B cell (primary cell): Measurements from ENCODE around the gene HEBP1. TPM values are rescaled to one million over a fixed set of nuclear protein-coding genes. Genes with fewer than 3 reads are reported as not detected.

ENCODE experiments used
- ATAC-seq: fragments of 200-7000 bp; cut with Tn5 transposase; one replicate; pipeline ENCODE4 v1.10.0; 2021; ENCODE audit warnings: low read depth, mild to moderate bottlenecking, moderate number of reproducible peaks, moderate library complexity
- CTCF ChIA-PET: fragments of 350-600 bp; sonication (Branson Sonifier 250); formaldehyde crosslinking; loops from one replicate; lab custom pipeline; 2021; ENCODE audit warnings: antibody characterized with exemption, inconsistent platforms; lab: Charles Lee
- POLR2A ChIA-PET: fragments of 350-600 bp; sonication (Branson Sonifier 250); formaldehyde crosslinking; loops from one replicate; lab custom pipeline; 2021; ENCODE audit warnings: antibody characterized with exemption; lab: Charles Lee
- DNase-seq: peaks from one replicate; pipeline ENCODE4 v3.0.0; 2013
- H2AFZ ChIP-seq: 2 replicates; pipeline ENCODE4 v1.6.1; 2012; ENCODE audit warnings: mild to moderate bottlenecking, low read depth, low read length; ENCODE audit not compliant: insufficient read depth, poor library complexity, severe bottlenecking
- H3K27ac ChIP-seq, 2 donors: 1 replicate in 1 of 2; 2 replicates in 1 of 2; pipeline ENCODE4 v1.5.1; 2012 to 2013; ENCODE audit warnings: low read length in 2 of 2, mild to moderate bottlenecking in 2 of 2, moderate library complexity in 1 of 2
- H3K27me3 ChIP-seq, 4 experiments: fragments of 200-600 bp in 1 of 4; sonication (generic) in 1 of 4; replicated peaks in 1 of 4; 1 replicate in 2 of 4; 2 replicates in 2 of 4; pipeline versions ENCODE4 v1.6.1 to v1.7.0; 2013 to 2016; ENCODE audit warnings: low read length in 3 of 4, mild to moderate bottlenecking in 2 of 4, mixed read lengths in 1 of 4, moderate library complexity in 1 of 4; ENCODE audit not compliant: insufficient read depth in 4 of 4, control insufficient read depth in 3 of 4; ENCODE audit errors: control extremely low read depth in 1 of 4
- H3K36me3 ChIP-seq, 2 experiments: replicated peaks in 1 of 2; 1 replicate in 1 of 2; 2 replicates in 1 of 2; pipeline versions ENCODE4 v1.6.1 to v1.7.1; 2013; ENCODE audit warnings: low read length in 1 of 2; ENCODE audit not compliant: insufficient read depth in 2 of 2, control insufficient read depth in 1 of 2; ENCODE audit errors: control extremely low read depth in 1 of 2, extremely low read depth in 1 of 2
- H3K4me1 ChIP-seq, 2 donors: fragments of 200-600 bp in 1 of 2; sonication (generic) in 1 of 2; 1 replicate in 1 of 2; 2 replicates in 1 of 2; pipeline versions ENCODE4 v1.5.1 to v1.6.1; 2013 to 2017; ENCODE audit warnings: low read length in 2 of 2; ENCODE audit not compliant: control insufficient read depth in 2 of 2, insufficient read depth in 2 of 2
- H3K4me2 ChIP-seq: replicated peaks from 2 replicates; pipeline ENCODE3; 2012; ENCODE audit warnings: mild to moderate bottlenecking, low read depth, low read length; ENCODE audit not compliant: poor library complexity, severe bottlenecking
- H3K4me3 ChIP-seq, 5 experiments: fragments of 200-600 bp in 1 of 5; sonication (generic) in 1 of 5; 1 replicate in 3 of 5; 2 replicates in 2 of 5; pipeline versions ENCODE4 v1.5.1 to v1.7.0; 2011 to 2016; ENCODE audit warnings: low read length in 4 of 5, mild to moderate bottlenecking in 4 of 5, low read depth in 2 of 5, control low read depth in 1 of 5, moderate library complexity in 1 of 5; ENCODE audit not compliant: insufficient read depth in 1 of 5; ENCODE audit errors: control extremely low read depth in 1 of 5, extremely low read depth in 1 of 5
- H3K79me2 ChIP-seq: fragments of 200-600 bp; sonication (generic); one replicate; pipeline ENCODE4 v1.6.0; 2016; ENCODE audit warnings: low read length; ENCODE audit not compliant: control insufficient read depth, insufficient read depth
- H3K9ac ChIP-seq: fragments of 200-600 bp; sonication (generic); 2 replicates; pipeline ENCODE4 v1.6.1; 2017; ENCODE audit warnings: mild to moderate bottlenecking, low read length, moderate library complexity
- H3K9me3 ChIP-seq, 3 donors: one replicate each; pipeline versions ENCODE4 v1.6.1 to v1.7.1; 2013; ENCODE audit warnings: low read length in 2 of 3; ENCODE audit not compliant: control insufficient read depth in 2 of 3, insufficient read depth in 1 of 3; ENCODE audit errors: control extremely low read depth in 1 of 3
- H4K20me1 ChIP-seq: 2 replicates; pipeline ENCODE4 v1.6.0; 2012; ENCODE audit warnings: mild to moderate bottlenecking, low read length; ENCODE audit not compliant: insufficient read depth, control insufficient read depth, poor library complexity, severe bottlenecking
- H3K27ac Mint-ChIP-seq: one replicate; pipeline ENCODE4 v1.8.0; 2021; ENCODE audit warnings: mixed read lengths
- H3K27me3 Mint-ChIP-seq: one replicate; pipeline ENCODE4 v1.8.0; 2021; ENCODE audit warnings: mixed read lengths
- H3K4me1 Mint-ChIP-seq: one replicate; pipeline ENCODE4 v1.8.0; 2021; ENCODE audit warnings: mixed read lengths
- H3K4me3 Mint-ChIP-seq: one replicate; pipeline ENCODE4 v1.8.0; 2021; ENCODE audit warnings: mixed read lengths
- H3K9me3 Mint-ChIP-seq: one replicate; pipeline ENCODE4 v1.8.0; 2022; ENCODE audit warnings: mixed read lengths; ENCODE audit not compliant: insufficient read depth
- EZH2 ChIP-seq: IDR thresholded peaks from 2 replicates; pipeline ENCODE4 v1.6.1; 2012; ENCODE audit warnings: borderline replicate concordance, low read depth, mild to moderate bottlenecking, moderate library complexity, low read length; ENCODE audit not compliant: insufficient read depth, poor library complexity, severe bottlenecking
- WGBS: methylation state at CpG from one replicate; pipeline ENCODE4 v1.1.5; 2013; ENCODE audit warnings: missing lambda C conversion rate; ENCODE audit not compliant: insufficient coverage; 5-methylcytosine and 5-hydroxymethylcytosine counted together
- intact Hi-C: fragments of 100-400 bp; cut with micrococcal nuclease; formaldehyde crosslinking; loops from one replicate; pipeline ENCODE4 v1.10.0; 2022
- polyA plus RNA-seq: library from polyadenylated mRNA; depleted of rRNA; stranded (reverse); fragments of >200 nt; gene quantifications from 2 replicates; pipeline ENCODE4 v1.2.3, GENCODE V29; 2012
- total RNA-seq, 2 donors: library from RNA; stranded (reverse); fragments of 120-200 nt in 1 of 2; gene quantifications; 1 replicate in 1 of 2; 2 replicates in 1 of 2; pipeline versions ENCODE4 v1.2.3 to v1.2.4, GENCODE V29; 2013 to 2022
- TF ChIP-seq, protein P1 (sequence below): fragments of 200-600 bp; IDR thresholded peaks from one replicate; pipeline ENCODE4 v1.8.0; 2022; ENCODE audit warnings: antibody characterized with exemption, mild to moderate bottlenecking

The HEBP1 gene
- total and polyA plus RNA-seq, 2 donors (not counting 1 experiment from before 2014, with no cell fraction given), result 6.0 to 14.5 TPM

DNA sequence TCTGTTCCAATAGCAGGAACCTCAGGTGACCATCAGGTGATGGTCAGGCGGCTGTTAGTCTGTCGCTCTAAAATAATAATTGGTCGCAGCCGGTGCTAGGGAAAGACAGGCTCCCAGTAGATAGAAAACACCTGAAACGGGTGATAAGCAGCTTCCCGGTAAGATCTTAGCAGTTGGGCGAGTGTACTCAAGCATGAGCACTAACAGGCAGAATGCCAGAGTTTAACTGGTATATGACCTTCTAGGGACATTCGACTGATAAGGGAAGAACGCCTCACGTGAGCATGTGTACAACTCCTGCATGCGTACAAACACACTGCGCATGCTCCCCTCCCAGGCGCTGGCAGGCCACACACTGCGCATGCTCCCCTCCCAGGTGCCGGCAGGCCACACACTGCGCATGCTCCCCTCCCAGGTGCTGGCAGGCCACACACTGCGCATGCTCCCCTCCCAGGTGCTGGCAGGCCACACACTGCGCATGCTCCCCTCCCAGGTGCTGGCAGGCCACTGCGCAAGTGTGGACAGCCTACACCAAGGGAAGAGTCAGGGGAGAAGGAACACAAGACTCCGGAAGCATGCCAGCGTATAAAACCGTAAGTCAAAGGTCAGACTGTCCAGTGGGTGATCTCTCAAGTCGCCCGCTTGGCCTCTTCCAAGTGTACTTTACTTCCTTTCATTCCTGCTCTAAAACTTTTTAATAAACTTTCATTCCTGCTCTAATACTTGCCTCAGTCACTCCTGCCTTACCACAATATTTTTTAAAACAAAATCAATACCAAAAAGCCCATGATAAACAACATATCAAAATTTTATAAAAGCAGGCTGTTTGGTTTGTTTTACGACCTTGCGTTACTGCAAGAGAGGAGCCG lies 72.6 kb downstream of the HEBP1 start:
- intact Hi-C loops, result no loop called here
- Histone ChIP-seq H3K9me3 (peaks cover 0 to 4% (median 0%) of the 10 kb centered on the region in 3 donors), H3K4me1 (no peaks in the 10 kb centered on the region), H3K4me3 (peak overlapping the region in 2 of 5 experiments; percentile 25 to 62), H3K9ac (no peak overlapping the region), H4K20me1 (no peaks in the 10 kb centered on the region), H3K79me2 (no peaks in the 10 kb centered on the region), H3K27me3 (no peaks in the 10 kb centered on the region), H3K4me2 (no peak overlapping the region), H3K27ac (no peak overlapping the region), H3K36me3 (no peaks in the 10 kb centered on the region), H2AFZ (no peak overlapping the region)
- CTCF ChIA-PET, result no interaction called here
- TF ChIP-seq, protein P1, sequence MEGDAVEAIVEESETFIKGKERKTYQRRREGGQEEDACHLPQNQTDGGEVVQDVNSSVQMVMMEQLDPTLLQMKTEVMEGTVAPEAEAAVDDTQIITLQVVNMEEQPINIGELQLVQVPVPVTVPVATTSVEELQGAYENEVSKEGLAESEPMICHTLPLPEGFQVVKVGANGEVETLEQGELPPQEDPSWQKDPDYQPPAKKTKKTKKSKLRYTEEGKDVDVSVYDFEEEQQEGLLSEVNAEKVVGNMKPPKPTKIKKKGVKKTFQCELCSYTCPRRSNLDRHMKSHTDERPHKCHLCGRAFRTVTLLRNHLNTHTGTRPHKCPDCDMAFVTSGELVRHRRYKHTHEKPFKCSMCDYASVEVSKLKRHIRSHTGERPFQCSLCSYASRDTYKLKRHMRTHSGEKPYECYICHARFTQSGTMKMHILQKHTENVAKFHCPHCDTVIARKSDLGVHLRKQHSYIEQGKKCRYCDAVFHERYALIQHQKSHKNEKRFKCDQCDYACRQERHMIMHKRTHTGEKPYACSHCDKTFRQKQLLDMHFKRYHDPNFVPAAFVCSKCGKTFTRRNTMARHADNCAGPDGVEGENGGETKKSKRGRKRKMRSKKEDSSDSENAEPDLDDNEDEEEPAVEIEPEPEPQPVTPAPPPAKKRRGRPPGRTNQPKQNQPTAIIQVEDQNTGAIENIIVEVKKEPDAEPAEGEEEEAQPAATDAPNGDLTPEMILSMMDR, result no peak
- TF ChIP-seq EZH2, result no peak
- DNase-seq (peak; percentile 62), ATAC-seq (no peak)
- H3K27me3 Mint-ChIP-seq, result peaks cover 12% of the 10 kb centered on the region
- no peak overlapping the region for H3K4me3 Mint-ChIP-seq
- POLR2A ChIA-PET, result no interaction called here
- H3K4me1 Mint-ChIP-seq, result no peaks in the 10 kb centered on the region
- no peaks in the 10 kb centered on the region for H3K9me3 Mint-ChIP-seq
- 97% methylated on average over 20 of the region's 27 CpGs for WGBS
- no peak overlapping the region for H3K27ac Mint-ChIP-seq

DNA sequence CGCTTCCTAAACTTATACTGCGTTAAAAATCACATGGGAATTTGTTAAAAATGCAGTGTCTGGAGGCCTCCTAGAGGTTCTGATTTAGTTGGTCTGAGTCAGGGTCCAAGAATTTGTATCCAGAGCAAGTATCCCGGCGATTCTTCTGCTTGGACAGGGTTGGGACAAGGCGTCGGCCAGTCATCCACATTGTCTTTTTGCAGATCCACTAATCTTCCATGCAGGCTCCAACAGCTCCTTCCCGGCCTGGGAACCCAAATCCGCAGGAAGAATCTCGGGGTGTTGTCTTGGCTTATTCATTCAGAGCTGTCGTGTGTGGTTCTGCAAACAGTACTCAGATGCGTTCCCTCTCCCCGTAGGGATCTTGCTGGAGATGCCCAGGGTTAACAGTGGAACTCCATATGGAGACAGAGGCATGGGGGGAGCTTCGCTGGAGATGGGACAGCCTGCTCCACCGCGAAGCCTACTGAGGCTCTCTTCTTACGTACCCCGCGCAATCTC lies 73.4 kb downstream of the HEBP1 start:
- H3K79me2 ChIP-seq, result no peaks in the 10 kb centered on the region
- no peak for DNase-seq
- no peaks in the 10 kb centered on the region for H4K20me1 ChIP-seq
- no peaks in the 10 kb centered on the region for H3K4me1 Mint-ChIP-seq
- peaks cover 12% of the 10 kb centered on the region for H3K27me3 Mint-ChIP-seq
- peaks cover 0 to 4% (median 0%) of the 10 kb centered on the region in 3 donors for H3K9me3 ChIP-seq
- H3K9me3 Mint-ChIP-seq, result no peaks in the 10 kb centered on the region
- TF ChIP-seq, protein P1, result no peak
- TF ChIP-seq EZH2, result no peak
- H3K27ac Mint-ChIP-seq, result no peak overlapping the region
- no peak for ATAC-seq
- no peak overlapping the region for H3K4me3 ChIP-seq
- intact Hi-C loops, result no loop called here
- no peaks in the 10 kb centered on the region for H3K36me3 ChIP-seq
- no peak overlapping the region for H2AFZ ChIP-seq
- H3K4me2 ChIP-seq, result no peak overlapping the region
- H3K27ac ChIP-seq, result no peak overlapping the region
- no peak overlapping the region for H3K9ac ChIP-seq
- no peaks in the 10 kb centered on the region for H3K27me3 ChIP-seq
- ChIA-PET CTCF (no interaction called here), POLR2A (no interaction called here)
- 94% methylated on average over 12 of the region's 18 CpGs for WGBS
- H3K4me1 ChIP-seq, result no peaks in the 10 kb centered on the region
- no peak overlapping the region for H3K4me3 Mint-ChIP-seq
